IMR-90 (cell line): Measurements from ENCODE around the gene RPS27. TPM values are rescaled to one million over a fixed set of nuclear protein-coding genes. Genes with fewer than 3 reads are reported as not detected.

ENCODE experiments used
- ATAC-seq: fragments of 200-7000 bp; cut with Tn5 transposase; 2 replicates; pipeline ENCODE4 v1.9.1; 2020; ENCODE audit warnings: low read depth, mild to moderate bottlenecking, moderate library complexity
- BruUV-seq: library from RNA; stranded (reverse); fragments of 400-500 nt; replicated peaks from 2 replicates; lab custom pipeline; 2021; lab: Mats Ljungman, UMichigan
- CTCF ChIA-PET: fragments of 300-600 bp; formaldehyde crosslinking; extraction: SDS; loops from one replicate; lab custom pipeline; 2021; ENCODE audit warnings: antibody characterized with exemption; lab: Yijun Ruan, JAX
- POLR2A ChIA-PET: fragments of 300-600 bp; sonication (Branson Sonifier 250); formaldehyde crosslinking; loops from one replicate; lab custom pipeline; 2022; ENCODE audit warnings: antibody characterized with exemption; ENCODE audit not compliant: unreplicated experiment; lab: Charles Lee
- DNase-seq: peaks from one replicate; pipeline ENCODE4 v3.0.0; 2013
- H2AFZ ChIP-seq: replicated peaks from 2 replicates; pipeline ENCODE3; 2013; ENCODE audit warnings: low read length, mild to moderate bottlenecking; ENCODE audit not compliant: poor library complexity
- H2AK5ac ChIP-seq: 2 replicates; pipeline ENCODE4 v1.6.1; 2013; ENCODE audit warnings: low read depth, low read length, inconsistent platforms
- H2AK9ac ChIP-seq: replicated peaks from 2 replicates; pipeline ENCODE3; 2013; ENCODE audit warnings: mild to moderate bottlenecking, low read depth, low read length, moderate library complexity; ENCODE audit not compliant: poor library complexity
- H2BK120ac ChIP-seq: 2 replicates; pipeline ENCODE4 v1.6.1; 2013; ENCODE audit warnings: low read depth, low read length, inconsistent platforms
- H2BK15ac ChIP-seq: 3 replicates; pipeline ENCODE4 v1.6.1; 2013; ENCODE audit warnings: low read depth, low read length, inconsistent platforms
- H2BK20ac ChIP-seq: 2 replicates; pipeline ENCODE4 v1.6.1; 2013; ENCODE audit warnings: low read depth, mild to moderate bottlenecking, inconsistent platforms, low read length, moderate library complexity
- H2BK5ac ChIP-seq: 2 replicates; pipeline ENCODE4 v1.6.1; 2013; ENCODE audit warnings: mild to moderate bottlenecking, low read depth, low read length, inconsistent platforms; ENCODE audit not compliant: poor library complexity, severe bottlenecking
- H3K14ac ChIP-seq: replicated peaks from 2 replicates; pipeline ENCODE4 v1.6.1; 2013; ENCODE audit warnings: low read depth, low read length, inconsistent platforms
- H3K18ac ChIP-seq: 2 replicates; pipeline ENCODE4 v1.6.1; 2013; ENCODE audit warnings: low read depth, low read length, control low read depth
- H3K23ac ChIP-seq: 2 replicates; pipeline ENCODE4 v1.6.1; 2013; ENCODE audit warnings: low read depth, low read length, inconsistent platforms
- H3K27ac ChIP-seq: 2 replicates; pipeline ENCODE4 v1.5.1; 2013; ENCODE audit warnings: mild to moderate bottlenecking, control low read depth, low read length; ENCODE audit not compliant: insufficient read depth
- H3K27me3 ChIP-seq: 2 replicates; pipeline ENCODE4 v1.6.1; 2013; ENCODE audit warnings: low read length; ENCODE audit not compliant: control insufficient read depth, insufficient read depth
- H3K36me3 ChIP-seq: 2 replicates; pipeline ENCODE4 v1.6.1; 2013; ENCODE audit warnings: low read length, mixed read lengths; ENCODE audit not compliant: control insufficient read depth, insufficient read depth
- H3K4ac ChIP-seq: 2 replicates; pipeline ENCODE4 v1.6.1; 2013; ENCODE audit warnings: low read depth, low read length, inconsistent platforms
- H3K4me1 ChIP-seq: 2 replicates; pipeline ENCODE4 v1.6.1; 2013; ENCODE audit warnings: low read length, mixed read lengths; ENCODE audit not compliant: control insufficient read depth, insufficient read depth
- H3K4me2 ChIP-seq: 2 replicates; pipeline ENCODE4 v1.6.1; 2013; ENCODE audit warnings: low read depth, mild to moderate bottlenecking, control low read depth, low read length, moderate library complexity
- H3K4me3 ChIP-seq: 2 replicates; pipeline ENCODE4 v1.5.1; 2013; ENCODE audit warnings: low read depth, mild to moderate bottlenecking, control low read depth, low read length, moderate library complexity; ENCODE audit not compliant: insufficient read depth
- H3K56ac ChIP-seq: 2 replicates; pipeline ENCODE4 v1.6.1; 2013; ENCODE audit warnings: low read length, inconsistent platforms; ENCODE audit not compliant: insufficient read depth; ENCODE audit errors: extremely low read depth
- H3K79me1 ChIP-seq, 2 experiments: 2 replicates each; pipeline ENCODE4 v1.6.1; 2013; ENCODE audit warnings: low read length in 2 of 2, inconsistent platforms in 1 of 2, low read depth in 1 of 2
- H3K9ac ChIP-seq: 2 replicates; pipeline ENCODE4 v1.6.1; 2013; ENCODE audit warnings: low read depth, low read length, control low read depth
- H3K9me1 ChIP-seq: 2 replicates; pipeline ENCODE4 v1.6.1; 2013; ENCODE audit warnings: low read length, inconsistent platforms; ENCODE audit not compliant: insufficient read depth
- H3K9me3 ChIP-seq: 2 replicates; pipeline ENCODE4 v1.6.1; 2013; ENCODE audit warnings: low read length; ENCODE audit not compliant: control insufficient read depth, insufficient read depth
- H4K20me1 ChIP-seq: 2 replicates; pipeline ENCODE4 v1.6.1; 2013; ENCODE audit warnings: low read length, inconsistent platforms; ENCODE audit not compliant: insufficient read depth
- H4K5ac ChIP-seq: 2 replicates; pipeline ENCODE4 v1.6.1; 2013; ENCODE audit warnings: mild to moderate bottlenecking, low read depth, low read length, control low read depth
- H4K8ac ChIP-seq, 2 experiments: 2 replicates each; pipeline ENCODE4 v1.6.1; 2013; ENCODE audit warnings: low read depth in 2 of 2, low read length in 2 of 2, control low read depth in 1 of 2, inconsistent platforms in 1 of 2
- H4K91ac ChIP-seq: 2 replicates; pipeline ENCODE4 v1.6.1; 2013; ENCODE audit warnings: low read depth, low read length, inconsistent platforms; ENCODE audit not compliant: insufficient read depth
- CHD1 ChIP-seq: IDR thresholded peaks from 2 replicates; pipeline ENCODE4 v1.6.1; 2012; ENCODE audit warnings: low read depth, low read length, improper control_type of control experiment
- WGBS, 2 experiments: methylation state at CpG; one replicate each; pipeline versions ENCODE4 v1.1.5 to v1.1.7; 2013; ENCODE audit warnings: missing lambda C conversion rate in 2 of 2; ENCODE audit not compliant: insufficient read length in 1 of 2; ENCODE audit errors: extremely low coverage in 2 of 2; 5-methylcytosine and 5-hydroxymethylcytosine counted together
- dilution Hi-C: fragments of 300-500 bp; cut with HindIII; formaldehyde crosslinking; loops from one replicate; pipeline ENCODE4 v1.14.3; 2018; ENCODE audit warnings: low sequenced_read_pairs; ENCODE audit not compliant: unreplicated experiment
- in situ Hi-C: fragments of 300-500 bp; cut with MboI; formaldehyde crosslinking; loops from 3 replicates; pipeline ENCODE4 v1.14.3; 2019; ENCODE audit warnings: low sequenced_read_pairs, inconsistent platforms, mixed read lengths
- intact Hi-C: fragments of 100-400 bp; cut with micrococcal nuclease; formaldehyde crosslinking; loops from 2 replicates; pipeline ENCODE4 v1.10.0; 2022
- polyA plus RNA-seq, 3 experiments: library from polyadenylated mRNA; depleted of rRNA; stranded (reverse); fragments of >200 nt; gene quantifications; 2 replicates each; pipeline ENCODE4 v1.2.3, GENCODE V29; 2012; ENCODE audit warnings: low replicate concordance in 1 of 3
- total RNA-seq: library from RNA; depleted of rRNA; stranded (reverse); fragments of >200 nt; gene quantifications from 2 replicates; pipeline ENCODE4 v1.2.3, GENCODE V29; 2012

RPS27 gene
- total and polyA plus RNA-seq, 2 of the 4 experiments (the other 2 are of a cell fraction), result 320 to 6,236 TPM

- peaks cover 5% of the 10 kb centered on the region for H3K36me3 ChIP-seq
- ChIA-PET POLR2A (interaction anchor here (1.3 kb wide), 1 partner anchor 22 kb away, joined by 5 read pairs; the partner anchor contains the start of gene RPS27), CTCF (interaction anchor here (1.2 kb wide), 1 partner anchor 9 kb away, joined by 4 read pairs; the partner anchor contains the start of gene JTB)
- H3K27ac ChIP-seq, result peak overlapping the region; percentile 4; the same call in 1 of the 2 replicates
- H3K4me3 ChIP-seq, result peak overlapping the region; percentile 48
- peak overlapping the region; percentile 87 for H3K4me2 ChIP-seq
- H3K9ac ChIP-seq, result peak overlapping the region; percentile 21; the same call in 1 of the 2 replicates
- BruUV-seq, result no TSS peak
- H4K91ac ChIP-seq, result peak overlapping the region; percentile 36; the same call in 1 of the 2 replicates
- peak overlapping the region; percentile 58; the same call in 1 of the 2 replicates for H3K23ac ChIP-seq
- peak overlapping the region; percentile 66 for H3K14ac ChIP-seq
- DNase-seq (no peak), ATAC-seq (no peak)
- no peak overlapping the region for H3K18ac ChIP-seq
- H2BK20ac ChIP-seq, result no peak overlapping the region
- H2AK5ac ChIP-seq, result peak overlapping the region; percentile 73
- H3K9me1 ChIP-seq, result peaks cover 7% of the 10 kb centered on the region; the same call in 1 of the 2 replicates
- peaks cover 5 to 36% of the 10 kb centered on the region in 2 experiments; a peak in 3 of 4 replicates for H3K79me1 ChIP-seq
- H2BK5ac ChIP-seq, result no peak overlapping the region
- H2AK9ac ChIP-seq, result peak overlapping the region; percentile 88
- no peaks in the 10 kb centered on the region for H3K27me3 ChIP-seq
- in situ Hi-C loops (loop anchor here (25.0 kb wide), 1 partner anchor 431 kb away; the partner anchor contains the start of genes S100A3, S100A4, S100A5 and S100A6), intact Hi-C loops (no loop called here), dilution Hi-C loops (no loop called here)
- H3K9me3 ChIP-seq, result no peaks in the 10 kb centered on the region
- H2BK15ac ChIP-seq, result no peak overlapping the region
- TF ChIP-seq CHD1, result no peak
- H3K4me1 ChIP-seq, result 0 out of 2 replicates have a peak, but pooled peaks cover 1% of the 10 kb centered on the region
- H4K8ac ChIP-seq, result peak overlapping the region; percentile 8 to 93
- 5% methylated on average over 4 of the region's 13 CpGs; no CpG with 5 or more reads in 1 of the 2 experiments for WGBS, 2 experiments
- H2AFZ ChIP-seq, result peak overlapping the region; percentile 90
- peak overlapping the region; percentile 46 for H4K5ac ChIP-seq
- H3K4ac ChIP-seq, result peak overlapping the region; percentile 80
- no peaks in the 10 kb centered on the region for H4K20me1 ChIP-seq
- no peak overlapping the region for H3K56ac ChIP-seq
- 0 out of 2 replicates have a peak overlapping the region, but pooled peaks have one; percentile 21 for H2BK120ac ChIP-seq
Observed at GRCh38 chr1:153968408-153968807, 22.2 kb upstream of the RPS27 start.
